Brain microvascular endothelial cell (primary cell): ENCODE measurements around the gene CYP4F8.

ENCODE experiments used
- DNase-seq: peaks from one replicate; pipeline ENCODE4 v3.0.0-alpha.2; 2020
- H3K27ac ChIP-seq: fragments of 250-450 bp; sonication (Bioruptor Pico); 2 replicates; pipeline ENCODE4 v1.5.1; 2020; ENCODE audit warnings: mild to moderate bottlenecking, moderate library complexity
- H3K27me3 ChIP-seq: fragments of 250-450 bp; sonication (Bioruptor Pico); replicated peaks from 2 replicates; pipeline ENCODE4 v1.5.1; 2020; ENCODE audit warnings: mild to moderate bottlenecking
- H3K36me3 ChIP-seq: fragments of 250-450 bp; sonication (Bioruptor Pico); replicated peaks from 2 replicates; pipeline ENCODE4 v1.5.1; 2020; ENCODE audit warnings: mild to moderate bottlenecking
- H3K4me3 ChIP-seq: 2 replicates; pipeline ENCODE4 v1.5.1; 2011; ENCODE audit warnings: low read depth, mild to moderate bottlenecking, control low read depth, low read length, moderate library complexity
- in situ Hi-C: cut with HindIII; loops from 2 replicates; pipeline ENCODE4 v1.10.0; 2017; ENCODE audit warnings: low sequenced_read_pairs, low pct_ligation_motif_present
- TF ChIP-seq, protein P1 (sequence below): IDR thresholded peaks from 2 replicates; pipeline ENCODE4 v1.5.1; 2011; ENCODE audit warnings: low read depth, mild to moderate bottlenecking, moderate library complexity, low read length, control low read depth, inconsistent platforms; ENCODE audit errors: missing control alignments

The CYP4F8 gene

DNA sequence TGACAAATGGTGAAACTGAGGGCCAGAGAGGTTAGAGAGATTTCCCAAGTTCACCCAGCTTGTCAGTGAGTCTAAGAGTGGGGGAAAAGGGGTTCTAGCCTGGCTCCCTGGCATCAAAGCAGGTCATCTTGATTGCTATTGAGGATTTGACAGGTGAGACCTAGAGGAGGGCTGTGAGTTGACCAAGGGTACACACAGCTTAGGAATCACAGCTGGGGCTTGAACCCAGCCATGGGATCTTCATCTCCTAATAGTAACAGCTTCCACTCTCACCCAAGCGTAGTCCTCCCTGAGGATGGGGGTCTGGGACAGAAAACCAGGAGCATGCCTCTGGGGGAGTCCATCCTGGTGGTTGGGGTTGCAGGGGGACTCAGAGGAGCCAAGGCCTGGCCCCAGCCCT, 6.8 kb downstream of the CYP4F8 start:
- TF ChIP-seq, protein P1, sequence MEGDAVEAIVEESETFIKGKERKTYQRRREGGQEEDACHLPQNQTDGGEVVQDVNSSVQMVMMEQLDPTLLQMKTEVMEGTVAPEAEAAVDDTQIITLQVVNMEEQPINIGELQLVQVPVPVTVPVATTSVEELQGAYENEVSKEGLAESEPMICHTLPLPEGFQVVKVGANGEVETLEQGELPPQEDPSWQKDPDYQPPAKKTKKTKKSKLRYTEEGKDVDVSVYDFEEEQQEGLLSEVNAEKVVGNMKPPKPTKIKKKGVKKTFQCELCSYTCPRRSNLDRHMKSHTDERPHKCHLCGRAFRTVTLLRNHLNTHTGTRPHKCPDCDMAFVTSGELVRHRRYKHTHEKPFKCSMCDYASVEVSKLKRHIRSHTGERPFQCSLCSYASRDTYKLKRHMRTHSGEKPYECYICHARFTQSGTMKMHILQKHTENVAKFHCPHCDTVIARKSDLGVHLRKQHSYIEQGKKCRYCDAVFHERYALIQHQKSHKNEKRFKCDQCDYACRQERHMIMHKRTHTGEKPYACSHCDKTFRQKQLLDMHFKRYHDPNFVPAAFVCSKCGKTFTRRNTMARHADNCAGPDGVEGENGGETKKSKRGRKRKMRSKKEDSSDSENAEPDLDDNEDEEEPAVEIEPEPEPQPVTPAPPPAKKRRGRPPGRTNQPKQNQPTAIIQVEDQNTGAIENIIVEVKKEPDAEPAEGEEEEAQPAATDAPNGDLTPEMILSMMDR, result no peak
- no peak overlapping the region for H3K4me3 ChIP-seq
- no peak for DNase-seq
- no peak overlapping the region for H3K27ac ChIP-seq
- H3K27me3 ChIP-seq, result no peaks in the 10 kb centered on the region
- in situ Hi-C loops, result no loop called here
- no peaks in the 10 kb centered on the region for H3K36me3 ChIP-seq

DNA sequence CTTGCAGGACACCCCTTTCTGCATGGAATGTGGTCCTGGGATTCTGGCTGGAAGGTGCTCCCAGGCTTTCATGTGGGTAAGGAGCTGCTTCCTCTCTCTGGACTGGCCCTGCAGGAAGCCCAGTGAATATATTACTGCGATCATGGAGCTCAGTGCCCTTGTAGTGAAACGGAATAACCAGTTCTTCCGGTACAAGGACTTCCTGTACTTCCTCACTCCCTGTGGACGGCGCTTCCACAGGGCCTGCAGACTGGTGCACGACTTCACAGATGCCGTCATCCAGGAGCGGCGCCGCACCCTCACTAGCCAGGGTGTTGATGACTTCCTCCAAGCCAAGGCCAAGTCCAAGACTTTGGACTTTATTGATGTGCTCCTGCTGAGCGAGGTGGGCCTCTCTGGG, 8.0 kb downstream of the CYP4F8 start:
- in situ Hi-C loops, result no loop called here
- DNase-seq, result no peak
- Histone ChIP-seq H3K4me3 (no peak overlapping the region), H3K27ac (no peak overlapping the region), H3K27me3 (no peaks in the 10 kb centered on the region), H3K36me3 (no peaks in the 10 kb centered on the region)
- TF ChIP-seq, protein P1, result no peak

DNA sequence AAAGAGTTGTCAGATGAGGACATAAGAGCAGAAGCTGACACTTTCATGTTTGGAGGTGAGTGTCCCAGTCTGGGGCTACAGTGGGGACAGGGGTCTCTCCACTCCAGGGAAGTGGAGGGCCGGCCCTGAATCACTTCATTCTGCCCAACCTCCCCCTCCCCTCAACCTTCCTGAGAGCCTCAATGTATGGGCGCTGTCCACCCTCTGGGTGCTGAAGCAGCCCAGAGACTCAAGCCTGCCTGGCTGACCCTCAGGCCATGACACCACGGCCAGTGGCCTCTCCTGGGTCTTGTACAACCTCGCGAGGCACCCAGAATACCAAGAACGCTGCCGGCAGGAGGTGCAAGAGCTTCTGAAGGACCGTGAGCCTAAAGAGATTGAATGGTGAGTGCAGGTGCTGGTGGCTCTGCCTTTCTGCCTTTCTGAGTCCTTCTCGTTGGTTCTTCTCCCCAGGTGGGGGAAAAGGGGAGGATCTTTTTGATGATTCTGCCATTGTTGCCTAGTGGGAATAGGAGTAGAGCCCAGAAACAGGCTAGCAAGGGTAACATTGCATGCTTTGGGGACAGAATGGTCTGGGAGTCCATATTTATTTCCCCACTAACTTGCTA, 8.8 kb downstream of the CYP4F8 start:
- no peak overlapping the region for H3K27ac ChIP-seq
- no peaks in the 10 kb centered on the region for H3K27me3 ChIP-seq
- TF ChIP-seq, protein P1, result no peak
- H3K4me3 ChIP-seq, result no peak overlapping the region
- no peaks in the 10 kb centered on the region for H3K36me3 ChIP-seq
- in situ Hi-C loops, result no loop called here
- no peak for DNase-seq

DNA sequence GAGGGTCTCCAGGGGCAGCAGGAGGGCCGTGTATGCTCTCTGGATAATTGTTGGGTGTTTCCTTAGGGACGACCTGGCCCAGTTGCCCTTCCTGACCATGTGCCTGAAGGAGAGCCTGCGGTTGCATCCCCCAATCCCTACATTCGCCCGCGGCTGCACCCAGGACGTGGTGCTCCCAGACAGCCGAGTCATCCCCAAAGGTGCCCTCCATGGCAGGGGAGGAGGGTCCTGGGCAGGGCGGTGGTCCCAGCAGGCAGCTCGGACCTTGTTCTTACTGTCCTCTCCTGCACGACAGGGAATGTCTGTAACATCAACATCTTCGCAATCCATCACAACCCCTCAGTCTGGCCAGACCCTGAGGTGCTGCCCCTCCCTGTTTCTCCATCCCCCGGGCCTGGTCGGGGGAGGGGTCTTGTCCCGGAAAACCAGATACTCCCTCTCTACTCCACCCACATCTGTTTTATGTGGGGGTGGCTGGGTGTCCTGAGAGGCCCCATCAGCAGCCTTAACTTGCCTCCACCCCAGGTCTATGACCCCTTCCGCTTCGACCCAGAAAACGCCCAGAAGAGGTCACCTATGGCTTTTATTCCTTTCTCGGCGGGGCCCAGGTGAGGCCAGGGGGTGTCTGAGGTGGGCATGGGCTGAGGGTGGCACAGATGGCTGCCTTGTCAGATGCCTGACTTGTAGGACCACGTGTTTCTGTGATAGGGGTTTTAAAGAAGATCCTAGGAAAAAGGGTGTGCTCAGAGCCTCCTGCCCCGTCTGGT, 13.4 kb downstream of the CYP4F8 start:
- in situ Hi-C loops, result no loop called here
- no peaks in the 10 kb centered on the region for H3K27me3 ChIP-seq
- no peak overlapping the region for H3K4me3 ChIP-seq
- H3K36me3 ChIP-seq, result no peaks in the 10 kb centered on the region
- no peak overlapping the region for H3K27ac ChIP-seq
- TF ChIP-seq, protein P1, result no peak
- DNase-seq, result no peak

DNA sequence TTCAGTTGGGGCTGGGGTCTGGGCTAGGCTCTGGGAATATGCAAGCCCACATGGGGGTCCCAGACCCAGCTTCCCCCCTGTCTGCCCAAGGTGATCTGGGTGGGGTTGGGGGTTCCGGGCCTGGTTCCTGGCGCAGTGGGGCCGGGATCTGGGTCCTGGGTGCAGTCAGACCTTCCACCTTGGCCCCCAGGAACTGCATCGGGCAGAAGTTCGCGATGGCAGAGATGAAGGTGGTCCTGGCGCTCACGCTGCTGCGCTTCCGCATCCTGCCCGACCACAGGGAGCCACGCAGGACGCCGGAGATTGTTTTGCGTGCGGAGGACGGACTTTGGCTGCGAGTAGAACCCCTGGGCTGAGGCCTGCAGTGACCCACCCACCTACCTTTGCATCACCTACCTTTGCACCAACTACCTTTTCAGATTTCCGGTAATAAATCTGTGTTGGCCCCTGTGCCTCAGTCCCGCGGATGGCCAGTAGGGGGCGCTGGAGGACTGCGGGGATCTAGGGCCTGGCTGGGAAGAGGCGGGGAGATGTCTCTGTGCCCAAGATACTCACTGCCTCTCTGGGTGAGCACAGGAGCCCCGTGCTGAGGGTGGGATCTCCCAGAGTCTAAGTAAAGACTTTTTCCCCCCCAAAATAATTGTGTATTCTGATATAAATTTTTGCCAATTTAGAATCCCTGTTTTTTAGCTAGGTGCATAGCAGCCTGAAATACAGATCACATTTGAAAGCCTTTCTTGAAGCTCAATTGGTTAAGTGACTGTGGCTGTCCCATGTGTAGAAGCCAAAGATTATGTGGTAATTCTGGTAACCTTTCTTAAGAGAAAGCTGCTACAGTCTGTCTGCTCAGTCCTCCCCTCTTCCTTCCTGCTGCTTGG, 14.2 kb downstream of the CYP4F8 start:
- peak; percentile 20 for DNase-seq
- H3K36me3 ChIP-seq, result no peaks in the 10 kb centered on the region
- no peaks in the 10 kb centered on the region for H3K27me3 ChIP-seq
- in situ Hi-C loops, result no loop called here
- no peak overlapping the region for H3K4me3 ChIP-seq
- TF ChIP-seq, protein P1, result peak; percentile 76
- H3K27ac ChIP-seq, result no peak overlapping the region
